ENCODE data around the gene PISD. TPM values are rescaled to one million over a fixed set of nuclear protein-coding genes. Genes with fewer than 3 reads are reported as not detected.
"Not testable (repeated sequence)": the region's sequence is repeated elsewhere in the genome, so short reads cannot be mapped to it uniquely, and the experiment has no call there.

The PISD gene
- 10 to 100 TPM; 39.1 to 43.4 TPM for total RNA-seq
- polyA plus RNA-seq (2013, experiment 1 of 2): 29.2 TPM
- 28.1 TPM for polyA plus RNA-seq (2013, experiment 2 of 2)
- long read RNA-seq, experiment 1, transcript PISD-209 (8 exons, 1,963 nt): major isoform, 6 of 16 reads
- long read RNA-seq, experiment 1, partial matches to known transcripts: 4 of 16 reads
- long read RNA-seq, experiment 1, other reads (novel, unspliced or antisense): 5 of 16 reads
- long read RNA-seq, experiment 2, transcript PISD-209 (8 exons, 1,963 nt): major isoform, 84 of 121 reads
- long read RNA-seq, experiment 2, partial matches to known transcripts: 2 of 121 reads
- long read RNA-seq, experiment 2, other reads (novel, unspliced or antisense): 26 of 121 reads
- long read RNA-seq, experiment 3, transcript PISD-209 (8 exons, 1,963 nt): major isoform, 85 of 176 reads
- long read RNA-seq, experiment 3, partial matches to known transcripts: 5 of 176 reads
- long read RNA-seq, experiment 3, other reads (novel, unspliced or antisense): 81 of 176 reads
- long read RNA-seq, experiment 4, transcript PISD-209 (8 exons, 1,963 nt): major isoform, 11 of 18 reads
- long read RNA-seq, experiment 4, partial matches to known transcripts: 3 of 18 reads
- long read RNA-seq, experiment 4, other reads (novel, unspliced or antisense): 4 of 18 reads

- 6 to 11% methylated on average over 31 to 52 of the region's 52 CpGs for WGBS, 2 experiments (ENCODE audit: insufficient coverage in 1 of 2, insufficient read length in 1 of 2)
These were observed at the start of gene PISD for GRCh38 chr22:31661851-31662667. TSS of gene PISD (minus strand) at chr22:31662215. CDS start at chr22:31662208, 7 bp downstream.

GRCh38 chr22:31711226-31711625, 49.2 kb upstream of the PISD start:
- not testable (repeated sequence) for H3K4me1 ChIP-seq (ENCODE audit: control insufficient read depth, insufficient read depth, low read length); H3K9ac ChIP-seq (ENCODE audit: extremely low read depth, low read length, poor library complexity, severe bottlenecking); H3K4me3 ChIP-seq (ENCODE audit: low read length); DNase-seq; H3K4me1 Mint-ChIP-seq; H3K27ac Mint-ChIP-seq; H3K27me3 ChIP-seq (ENCODE audit: control insufficient read depth, insufficient read depth, low read length, poor library complexity, severe bottlenecking); H3K4me3 Mint-ChIP-seq; H3K9me3 ChIP-seq (ENCODE audit: control insufficient read depth, low read length); H3K27ac ChIP-seq (ENCODE audit: low read depth, low read length); H3K27me3 Mint-ChIP-seq (ENCODE audit: insufficient read depth); H3K9me3 Mint-ChIP-seq
- 89 to 92% methylated on average over 10 to 12 of the region's 12 CpGs for WGBS, 2 experiments (ENCODE audit: insufficient coverage in 1 of 2, insufficient read length in 1 of 2)
- H3K36me3 ChIP-seq (ENCODE audit: control insufficient read depth, insufficient read depth, low read length): peaks cover 65% of the 10 kb centered on the region
- H3K36me3 Mint-ChIP-seq (ENCODE audit: low read depth): peaks cover 61% of the 10 kb centered on the region

More at GRCh38 chr22:31661851-31662667, at the start of gene PISD:
- peak within 1 kb of the TSS; percentile 99 for H3K27ac Mint-ChIP-seq
- no peak for TF ChIP-seq CTCF (conservative IDR thresholded peaks at IDR 0.05)
- Histone ChIP-seq H3K9me3 (ENCODE audit: control insufficient read depth, low read length) (no peaks in the 10 kb centered on the region), H3K36me3 (ENCODE audit: control insufficient read depth, insufficient read depth, low read length) (peaks cover 4% of the 10 kb centered on the region), H3K27ac (ENCODE audit: low read depth, low read length) (no peak within 1 kb of the TSS), H3K4me3 (ENCODE audit: low read length) (peak within 1 kb of the TSS; percentile 98), H3K27me3 (ENCODE audit: control insufficient read depth, insufficient read depth, low read length, poor library complexity, severe bottlenecking) (no peaks in the 10 kb centered on the region), H3K9ac (ENCODE audit: extremely low read depth, low read length, poor library complexity, severe bottlenecking) (peak within 1 kb of the TSS; percentile 73), H3K4me1 (ENCODE audit: control insufficient read depth, insufficient read depth, low read length) (no peaks in the 10 kb centered on the region)
- H3K4me1 Mint-ChIP-seq: peaks cover 5% of the 10 kb centered on the region
- DNase-seq: peak; percentile 99
- peak within 1 kb of the TSS; percentile 95 for H3K4me3 Mint-ChIP-seq
- H3K27me3 Mint-ChIP-seq (ENCODE audit: insufficient read depth): no peaks in the 10 kb centered on the region
- peaks cover 4% of the 10 kb centered on the region for H3K36me3 Mint-ChIP-seq (ENCODE audit: low read depth)
- no peaks in the 10 kb centered on the region for H3K9me3 Mint-ChIP-seq

- 85 to 95% methylated on average over 3 to 8 of the region's 8 CpGs for WGBS, 2 experiments (ENCODE audit: insufficient coverage in 1 of 2, insufficient read length in 1 of 2)
- Mint-ChIP-seq H3K4me1 (no peaks in the 10 kb centered on the region), H3K36me3 (ENCODE audit: low read depth) (peaks cover 49% of the 10 kb centered on the region), H3K27ac (no peak overlapping the region), H3K9me3 (no peaks in the 10 kb centered on the region), H3K27me3 (ENCODE audit: insufficient read depth) (no peaks in the 10 kb centered on the region), H3K4me3 (no peak overlapping the region)
- Histone ChIP-seq H3K27ac (ENCODE audit: low read depth, low read length) (no peak overlapping the region), H3K4me3 (ENCODE audit: low read length) (no peak overlapping the region), H3K36me3 (ENCODE audit: control insufficient read depth, insufficient read depth, low read length) (peaks cover 51% of the 10 kb centered on the region), H3K9ac (ENCODE audit: extremely low read depth, low read length, poor library complexity, severe bottlenecking) (no peak overlapping the region), H3K27me3 (ENCODE audit: control insufficient read depth, insufficient read depth, low read length, poor library complexity, severe bottlenecking) (no peaks in the 10 kb centered on the region), H3K9me3 (ENCODE audit: control insufficient read depth, low read length) (no peaks in the 10 kb centered on the region), H3K4me1 (ENCODE audit: control insufficient read depth, insufficient read depth, low read length) (no peaks in the 10 kb centered on the region)
- DNase-seq: no peak
- no peak for TF ChIP-seq CTCF (conservative IDR thresholded peaks at IDR 0.05)
These were observed 45.5 kb upstream of the PISD start for GRCh38 chr22:31707519-31707918.
